ENCODE measurements around the gene PAK4. TPM values are rescaled to one million over a fixed set of nuclear protein-coding genes. Genes with fewer than 3 reads are reported as not detected.

PAK4 gene
- total RNA-seq, 1 experiment from 2014 or later, result 69.8 TPM

- TF ChIP-seq PRRX2 (CRISPR knock-in tag; IDR thresholded peaks at IDR 0.05) (no peak), FOXJ3 (CRISPR knock-in tag; IDR thresholded peaks at IDR 0.05; ENCODE audit: borderline replicate concordance) (no peak), NR3C1 (CRISPR knock-in tag; conservative IDR thresholded peaks at IDR 0.05; ENCODE audit: low read depth) (no peak)
Observed at GRCh38 chr19:39187552-39187943, 62.0 kb downstream of the PAK4 start (continued).

DNA sequence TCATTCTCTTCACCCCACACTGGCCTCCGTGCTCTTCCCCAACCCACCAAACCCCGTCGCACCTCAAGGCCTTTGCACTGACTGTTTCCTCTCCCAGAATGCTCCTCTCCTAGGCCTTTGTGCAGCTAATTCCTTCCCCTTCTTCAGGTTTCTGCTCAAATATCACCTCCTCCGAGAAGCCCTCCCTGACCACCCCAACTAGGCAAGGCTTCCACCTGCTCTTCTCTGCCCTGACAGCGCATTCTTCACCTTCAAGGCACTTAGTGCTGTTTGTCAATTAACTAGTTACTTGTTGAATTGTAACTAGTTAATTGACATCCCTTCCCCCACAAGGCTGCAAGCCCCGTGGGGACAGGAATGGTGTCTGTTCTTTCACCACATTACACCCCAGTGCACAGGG, 63.4 kb downstream of the PAK4 start:
- Mint-ChIP-seq H3K27me3 (ENCODE audit: low read depth) (peaks cover 8% of the 10 kb centered on the region; the same call in 1 of the 2 replicates), H3K36me3 (no peaks in the 10 kb centered on the region), H3K9me3 (no peaks in the 10 kb centered on the region), H3K4me1 (no peaks in the 10 kb centered on the region), H3K4me3 (no peak overlapping the region), H3K27ac (no peak overlapping the region)
- POLR2A ChIA-PET, result no interaction called here
- ATAC-seq (no peak), DNase-seq (ENCODE audit: low spot score) (no peak)
- TF ChIP-seq ZNF317 (CRISPR knock-in tag; IDR thresholded peaks at IDR 0.05; ENCODE audit: borderline replicate concordance, low read depth), result no peak
- CTCF ChIA-PET, result interaction anchor here (0.5 to 3.3 kb wide), 3 partner anchors 9 to 67 kb away, joined by 3 to 22 read pairs (median 3); no protein-coding TSS in a partner anchor

- TF ChIP-seq, protein P1, sequence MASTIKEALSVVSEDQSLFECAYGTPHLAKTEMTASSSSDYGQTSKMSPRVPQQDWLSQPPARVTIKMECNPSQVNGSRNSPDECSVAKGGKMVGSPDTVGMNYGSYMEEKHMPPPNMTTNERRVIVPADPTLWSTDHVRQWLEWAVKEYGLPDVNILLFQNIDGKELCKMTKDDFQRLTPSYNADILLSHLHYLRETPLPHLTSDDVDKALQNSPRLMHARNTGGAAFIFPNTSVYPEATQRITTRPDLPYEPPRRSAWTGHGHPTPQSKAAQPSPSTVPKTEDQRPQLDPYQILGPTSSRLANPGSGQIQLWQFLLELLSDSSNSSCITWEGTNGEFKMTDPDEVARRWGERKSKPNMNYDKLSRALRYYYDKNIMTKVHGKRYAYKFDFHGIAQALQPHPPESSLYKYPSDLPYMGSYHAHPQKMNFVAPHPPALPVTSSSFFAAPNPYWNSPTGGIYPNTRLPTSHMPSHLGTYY (CRISPR knock-in tag; IDR thresholded peaks at IDR 0.05), result no peak
- TF ChIP-seq ATF6 (CRISPR knock-in tag; IDR thresholded peaks at IDR 0.05) (no peak), GRHL2 (CRISPR knock-in tag; IDR thresholded peaks at IDR 0.05; ENCODE audit: insufficient replicate concordance, severe bottlenecking) (no peak), E2F1 (CRISPR knock-in tag; IDR thresholded peaks at IDR 0.05) (no peak), SMAD4 (CRISPR knock-in tag; IDR thresholded peaks at IDR 0.05) (no peak), ZNF416 (CRISPR knock-in tag; IDR thresholded peaks at IDR 0.05) (no peak), ZNF281 (CRISPR knock-in tag; IDR thresholded peaks at IDR 0.05) (no peak), ATF1 (CRISPR knock-in tag; IDR thresholded peaks at IDR 0.05) (no peak), ETV6 (CRISPR knock-in tag; IDR thresholded peaks at IDR 0.05) (no peak), SP1 (CRISPR knock-in tag; conservative IDR thresholded peaks at IDR 0.05) (no peak), KAT7 (CRISPR knock-in tag; IDR thresholded peaks at IDR 0.05; ENCODE audit: borderline replicate concordance) (no peak)
- TF ChIP-seq, protein P2, sequence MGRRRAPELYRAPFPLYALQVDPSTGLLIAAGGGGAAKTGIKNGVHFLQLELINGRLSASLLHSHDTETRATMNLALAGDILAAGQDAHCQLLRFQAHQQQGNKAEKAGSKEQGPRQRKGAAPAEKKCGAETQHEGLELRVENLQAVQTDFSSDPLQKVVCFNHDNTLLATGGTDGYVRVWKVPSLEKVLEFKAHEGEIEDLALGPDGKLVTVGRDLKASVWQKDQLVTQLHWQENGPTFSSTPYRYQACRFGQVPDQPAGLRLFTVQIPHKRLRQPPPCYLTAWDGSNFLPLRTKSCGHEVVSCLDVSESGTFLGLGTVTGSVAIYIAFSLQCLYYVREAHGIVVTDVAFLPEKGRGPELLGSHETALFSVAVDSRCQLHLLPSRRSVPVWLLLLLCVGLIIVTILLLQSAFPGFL (CRISPR knock-in tag; IDR thresholded peaks at IDR 0.05; ENCODE audit: borderline replicate concordance), result no peak
- TF ChIP-seq, protein P3, sequence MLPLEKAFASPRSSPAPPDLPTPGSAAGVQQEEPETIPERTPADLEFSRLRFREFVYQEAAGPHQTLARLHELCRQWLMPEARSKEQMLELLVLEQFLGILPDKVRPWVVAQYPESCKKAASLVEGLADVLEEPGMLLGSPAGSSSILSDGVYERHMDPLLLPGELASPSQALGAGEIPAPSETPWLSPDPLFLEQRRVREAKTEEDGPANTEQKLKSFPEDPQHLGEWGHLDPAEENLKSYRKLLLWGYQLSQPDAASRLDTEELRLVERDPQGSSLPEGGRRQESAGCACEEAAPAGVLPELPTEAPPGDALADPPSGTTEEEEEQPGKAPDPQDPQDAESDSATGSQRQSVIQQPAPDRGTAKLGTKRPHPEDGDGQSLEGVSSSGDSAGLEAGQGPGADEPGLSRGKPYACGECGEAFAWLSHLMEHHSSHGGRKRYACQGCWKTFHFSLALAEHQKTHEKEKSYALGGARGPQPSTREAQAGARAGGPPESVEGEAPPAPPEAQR (CRISPR knock-in tag; IDR thresholded peaks at IDR 0.05), result no peak
- ATAC-seq (no peak), DNase-seq (ENCODE audit: low spot score) (no peak)
- ChIA-PET CTCF (no interaction called here), POLR2A (no interaction called here)
- H3K27ac Mint-ChIP-seq, result peak overlapping the region; percentile 11; the same call in 1 of the 2 replicates
- peaks cover 9% of the 10 kb centered on the region; the same call in 1 of the 2 replicates for H3K4me1 Mint-ChIP-seq
- peaks cover 20% of the 10 kb centered on the region for H3K27me3 Mint-ChIP-seq (ENCODE audit: low read depth)
- no peaks in the 10 kb centered on the region for H3K9me3 Mint-ChIP-seq
- H3K4me3 Mint-ChIP-seq, result no peak overlapping the region
- H3K36me3 Mint-ChIP-seq, result no peaks in the 10 kb centered on the region
Observed at GRCh38 chr19:39190768-39191167, 65.2 kb downstream of the PAK4 start.
